Uterus (tissue), 2 donors: ENCODE data around the gene KCNQ2.

ENCODE experiments used
- CTCF ChIP-seq, 4 experiments: fragments of 200-600 bp in 2 of 4; fragments of 450-650 bp in 2 of 4; sonication (generic) in 2 of 4; IDR thresholded peaks; one replicate each; pipeline ENCODE4 v1.5.1; 2016 to 2019; ENCODE audit warnings: antibody characterized with exemption in 4 of 4, mild to moderate bottlenecking in 2 of 4, moderate library complexity in 1 of 4
- POLR2A ChIP-seq, 2 donors: fragments of 450-650 bp; IDR thresholded peaks; one replicate each; pipeline ENCODE4 v1.6.1; 2016; ENCODE audit warnings: antibody characterized with exemption in 2 of 2, mild to moderate bottlenecking in 1 of 2, moderate library complexity in 1 of 2

- TF ChIP-seq CTCF (IDR thresholded peaks at IDR 0.05) (no peak), POLR2A (IDR thresholded peaks at IDR 0.05) (no peak)
These were observed 8.8 kb downstream of the KCNQ2 start for GRCh38 chr20:63463400-63464288.
